ENCODE measurements around the gene GDAP1L1.

- TF ChIP-seq, protein P1, sequence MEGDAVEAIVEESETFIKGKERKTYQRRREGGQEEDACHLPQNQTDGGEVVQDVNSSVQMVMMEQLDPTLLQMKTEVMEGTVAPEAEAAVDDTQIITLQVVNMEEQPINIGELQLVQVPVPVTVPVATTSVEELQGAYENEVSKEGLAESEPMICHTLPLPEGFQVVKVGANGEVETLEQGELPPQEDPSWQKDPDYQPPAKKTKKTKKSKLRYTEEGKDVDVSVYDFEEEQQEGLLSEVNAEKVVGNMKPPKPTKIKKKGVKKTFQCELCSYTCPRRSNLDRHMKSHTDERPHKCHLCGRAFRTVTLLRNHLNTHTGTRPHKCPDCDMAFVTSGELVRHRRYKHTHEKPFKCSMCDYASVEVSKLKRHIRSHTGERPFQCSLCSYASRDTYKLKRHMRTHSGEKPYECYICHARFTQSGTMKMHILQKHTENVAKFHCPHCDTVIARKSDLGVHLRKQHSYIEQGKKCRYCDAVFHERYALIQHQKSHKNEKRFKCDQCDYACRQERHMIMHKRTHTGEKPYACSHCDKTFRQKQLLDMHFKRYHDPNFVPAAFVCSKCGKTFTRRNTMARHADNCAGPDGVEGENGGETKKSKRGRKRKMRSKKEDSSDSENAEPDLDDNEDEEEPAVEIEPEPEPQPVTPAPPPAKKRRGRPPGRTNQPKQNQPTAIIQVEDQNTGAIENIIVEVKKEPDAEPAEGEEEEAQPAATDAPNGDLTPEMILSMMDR (IDR thresholded peaks at IDR 0.05), result no peak
- no peak for TF ChIP-seq POLR2A (IDR thresholded peaks at IDR 0.05)
- no peak for TF ChIP-seq EP300 (IDR thresholded peaks at IDR 0.05)
Observed at GRCh38 chr20:44274303-44275017, 27.4 kb downstream of the GDAP1L1 start.

Measured in stomach (tissue), 4 donors.